ENCODE measurements around the gene SLC22A2. TPM values are rescaled to one million over a fixed set of nuclear protein-coding genes. Genes with fewer than 3 reads are reported as not detected.

The SLC22A2 gene
- total RNA-seq, 1 donor from 2014 or later, result not detected

GRCh38 chr6:160274871-160275510 is 16.4 kb upstream of the SLC22A2 start:
- ATAC-seq (no peak), DNase-seq (ENCODE audit: low spot score) (no peak)

GRCh38 chr6:160273750-160274149 is 15.1 kb upstream of the SLC22A2 start:
- DNase-seq (ENCODE audit: low spot score), result no peak
- no peak for ATAC-seq

- DNase-seq (ENCODE audit: low spot score), result no peak
- ATAC-seq, result no peak
These were observed 14.6 kb upstream of the SLC22A2 start for GRCh38 chr6:160273196-160273595.

GRCh38 chr6:160272707-160273106 is 14.1 kb upstream of the SLC22A2 start:
- no peak for ATAC-seq

GRCh38 chr6:160270347-160270746 is 11.7 kb upstream of the SLC22A2 start:
- no peak for ATAC-seq
- no peak for DNase-seq (ENCODE audit: low spot score)

More at GRCh38 chr6:160272707-160273106, 14.1 kb upstream of the SLC22A2 start:
- no peak for DNase-seq (ENCODE audit: low spot score)

GRCh38 chr6:160269771-160270170 is 11.2 kb upstream of the SLC22A2 start:
- no peak for ATAC-seq
- no peak for DNase-seq (ENCODE audit: low spot score)

GRCh38 chr6:160269023-160269521 is 10.5 kb upstream of the SLC22A2 start:
- no peak for DNase-seq (ENCODE audit: low spot score)

GRCh38 chr6:160267102-160267501 is 8.5 kb upstream of the SLC22A2 start:
- DNase-seq (ENCODE audit: low spot score) (no peak), ATAC-seq (no peak)

More at GRCh38 chr6:160269023-160269521, 10.5 kb upstream of the SLC22A2 start:
- no peak for ATAC-seq

- no peak for ATAC-seq
- DNase-seq (ENCODE audit: low spot score), result no peak
These were observed 7.4 kb upstream of the SLC22A2 start for GRCh38 chr6:160265869-160266476.

GRCh38 chr6:160264061-160264612 is 5.5 kb upstream of the SLC22A2 start:
- no peak for ATAC-seq
- DNase-seq (ENCODE audit: low spot score), result no peak

GRCh38 chr6:160263196-160263939 is 4.7 kb upstream of the SLC22A2 start:
- DNase-seq (ENCODE audit: low spot score) (no peak), ATAC-seq (no peak)

- no peak for DNase-seq (ENCODE audit: low spot score)
These were observed 3.5 kb upstream of the SLC22A2 start for GRCh38 chr6:160261991-160262680.

GRCh38 chr6:160260803-160261450 is 2.3 kb upstream of the SLC22A2 start:
- no peak for DNase-seq (ENCODE audit: low spot score)
- ATAC-seq, result peak; percentile 22

More at GRCh38 chr6:160261991-160262680, 3.5 kb upstream of the SLC22A2 start:
- ATAC-seq, result peak; percentile 50

GRCh38 chr6:160260367-160260766 is 1.7 kb upstream of the SLC22A2 start:
- no peak for DNase-seq (ENCODE audit: low spot score)
- no peak for ATAC-seq

- DNase-seq (ENCODE audit: low spot score), result no peak
- no peak for ATAC-seq
These were observed 977 bp upstream of the SLC22A2 start for GRCh38 chr6:160259598-160259997.

- ATAC-seq (no peak), DNase-seq (ENCODE audit: low spot score) (no peak)
These were observed 463 bp upstream of the SLC22A2 start for GRCh38 chr6:160259143-160259425.

GRCh38 chr6:160256445-160256844 is 2.2 kb downstream of the SLC22A2 start:
- ATAC-seq, result no peak

GRCh38 chr6:160254467-160255312 is 3.9 kb downstream of the SLC22A2 start:
- ATAC-seq (peak; percentile 96), DNase-seq (ENCODE audit: low spot score) (peak; percentile 77)

More at GRCh38 chr6:160256445-160256844, 2.2 kb downstream of the SLC22A2 start:
- peak; percentile 33 for DNase-seq (ENCODE audit: low spot score)

GRCh38 chr6:160253714-160254113 is 4.9 kb downstream of the SLC22A2 start:
- ATAC-seq (peak; percentile 64), DNase-seq (ENCODE audit: low spot score) (no peak)

GRCh38 chr6:160253292-160253691 is 5.3 kb downstream of the SLC22A2 start:
- DNase-seq (ENCODE audit: low spot score) (no peak), ATAC-seq (no peak)

Measured in left lobe of liver (tissue), 2 donors.